Left renal pelvis (tissue), 4 donors: ENCODE data around the gene NLRC5. TPM values are rescaled to one million over a fixed set of nuclear protein-coding genes. Genes with fewer than 3 reads are reported as not detected.
A peak's percentile ranks its signal among the peaks of the same experiment; 100 is the strongest.
"Not testable (repeated sequence)": the region's sequence is repeated elsewhere in the genome, so short reads cannot be mapped to it uniquely, and the experiment has no call there.

Source experiments
- DNase-seq, 4 donors: peaks; one replicate each; pipeline ENCODE4 v3.0.0-alpha.2; 2013; ENCODE audit warnings: low read depth in 4 of 4, low spot score in 3 of 4
- polyA plus RNA-seq, 4 donors: library from polyadenylated mRNA; unstranded; fragments of 120-200 nt; gene quantifications; one replicate each; pipeline ENCODE4 v1.2.1, GENCODE V29; 2013; ENCODE audit not compliant: insufficient read length in 4 of 4

Gene NLRC5
- polyA plus RNA-seq, 4 donors: 2.3 to 3.9 (median 3.1) TPM

GRCh38 chr16:56960681-56961281 lies 28.6 kb upstream of the NLRC5 start:
- DNase-seq: no peak

DNA sequence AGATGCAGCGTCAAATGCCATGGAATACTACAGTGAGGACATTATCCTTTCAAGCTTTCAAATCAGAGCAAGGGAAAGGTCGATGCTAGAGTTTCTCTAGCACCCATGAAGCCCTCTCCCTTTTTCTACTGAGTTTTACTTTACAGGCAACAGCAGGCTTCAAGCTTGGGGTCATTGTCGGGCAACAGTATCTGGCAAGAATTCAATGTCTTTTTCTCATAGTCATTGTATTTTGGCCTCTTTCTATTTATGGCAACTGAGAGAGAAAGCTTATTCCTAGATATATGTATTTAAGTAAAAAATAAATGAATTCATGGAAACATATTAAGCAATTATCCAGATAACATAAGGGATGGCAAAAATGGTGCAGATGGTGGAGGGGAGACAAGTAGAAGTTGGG lies 28.0 kb upstream of the NLRC5 start:
- no peak for DNase-seq

GRCh38 chr16:56961851-56962281 lies 27.5 kb upstream of the NLRC5 start, which contains the start of gene CETP:
Gene CETP, plus strand, starts transcription at chr16:56961950. Its CDS starts 30 bp downstream, at chr16:56961980.
- no peak for DNase-seq

DNA sequence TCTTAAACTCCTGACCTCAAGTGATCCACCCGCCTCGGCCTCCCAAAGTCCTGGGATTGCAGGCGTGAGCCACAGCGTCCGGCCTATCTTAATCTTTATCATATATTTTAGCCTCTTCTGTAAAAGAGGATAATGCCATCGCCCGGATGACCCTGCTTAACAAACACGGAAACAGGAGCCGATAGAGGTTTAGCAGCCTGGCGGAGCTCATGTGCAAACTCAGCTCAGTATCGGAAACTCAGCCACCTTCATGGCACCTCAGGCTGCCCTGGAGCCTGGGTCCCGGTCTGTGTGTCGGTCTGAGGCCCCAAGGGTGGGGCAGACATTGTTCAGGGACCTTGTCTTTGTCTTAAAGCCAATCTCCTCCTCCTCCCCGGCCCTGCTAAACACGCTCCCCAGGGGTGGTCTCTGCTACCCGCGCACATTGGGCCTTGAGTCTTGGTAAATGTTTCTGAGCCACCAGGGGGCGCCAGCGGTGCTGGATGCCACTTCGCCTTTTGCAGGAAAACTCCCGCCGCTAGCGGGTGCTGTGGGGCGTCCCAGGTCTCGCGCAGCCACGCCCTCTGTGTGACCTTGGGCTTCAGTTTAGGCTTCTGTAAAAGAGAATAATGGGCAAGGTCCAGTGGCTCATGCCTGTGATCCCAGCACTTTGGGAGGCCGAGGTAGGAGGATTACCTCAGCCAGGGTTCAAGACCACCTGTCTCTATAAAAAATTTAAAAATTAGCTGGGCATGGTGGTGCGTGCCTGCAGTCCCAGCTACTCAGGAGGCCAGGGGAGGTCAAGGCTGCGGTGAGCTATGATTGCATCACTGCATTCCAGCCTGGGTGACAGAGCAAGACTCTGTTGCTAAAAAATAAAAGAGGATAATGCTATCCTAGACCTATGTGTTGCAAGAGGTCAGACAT lies 24.9 kb upstream of the NLRC5 start:
- DNase-seq: peak in 3 of 4 donors; percentile 26 to 55 (median 51)

DNA sequence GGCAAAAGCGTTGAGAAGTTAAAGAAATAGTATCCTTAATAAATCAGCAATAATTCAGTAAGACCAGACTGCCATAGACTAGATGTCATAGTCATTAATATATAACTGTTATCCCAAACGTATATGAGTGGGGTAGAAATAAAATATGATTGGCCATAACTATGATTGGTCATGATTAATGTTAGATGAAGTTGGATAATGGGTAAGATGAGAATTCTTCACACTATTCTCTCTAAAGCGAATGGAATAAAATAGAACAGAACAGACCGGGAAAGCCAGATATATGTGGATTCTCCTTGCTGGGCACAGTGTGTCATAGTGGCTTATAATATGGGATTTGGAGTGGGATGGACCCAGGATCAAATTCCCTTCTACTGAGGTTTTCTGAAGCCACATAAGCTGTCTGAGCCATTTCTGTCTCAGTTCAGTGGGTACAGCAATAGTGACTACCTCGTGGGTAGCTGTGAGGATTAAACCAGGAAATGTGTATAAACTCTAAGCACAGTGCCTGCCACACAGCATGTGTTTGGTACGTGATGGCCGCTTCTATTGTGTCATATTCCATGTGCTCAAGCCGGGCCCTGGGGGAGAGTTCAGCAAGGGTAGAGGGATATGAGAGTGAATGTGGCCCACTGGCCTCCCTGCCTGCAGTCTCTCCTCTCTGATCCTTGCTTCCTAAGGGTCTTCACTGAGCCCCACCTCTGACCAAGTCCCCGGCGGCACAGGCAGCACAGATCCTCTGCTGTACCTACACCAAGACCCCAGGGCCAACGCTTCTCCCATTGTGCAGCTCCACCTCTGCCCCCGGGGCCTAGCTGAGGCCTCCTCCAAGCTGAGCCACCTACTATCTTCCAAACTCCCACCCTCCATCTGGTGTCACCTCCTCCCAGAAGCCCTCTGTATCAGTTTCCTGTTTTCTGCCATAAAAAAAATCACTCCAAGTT lies 23.9 kb upstream of the NLRC5 start:
- no peak for DNase-seq

DNA sequence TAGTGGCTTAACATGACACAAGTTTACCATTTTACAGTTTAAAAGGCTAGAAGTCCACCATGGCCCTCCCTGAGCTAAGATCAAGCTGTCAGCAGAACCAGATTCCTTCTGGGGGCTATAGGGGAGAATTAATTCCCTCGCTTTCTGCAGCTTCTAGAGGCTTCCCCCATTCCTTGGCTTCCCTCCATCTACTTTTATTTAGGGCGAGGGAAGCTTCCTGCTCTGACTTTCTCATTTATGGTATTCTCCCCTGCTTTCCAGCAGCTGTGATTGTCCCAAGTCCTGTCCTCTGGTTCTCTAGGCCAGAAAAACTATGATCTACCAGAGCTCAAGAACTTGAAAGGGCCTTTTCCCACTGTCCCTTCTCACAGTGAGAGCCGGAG lies 23.3 kb upstream of the NLRC5 start:
- DNase-seq: peak in 2 of 4 donors; percentile 37 to 49

GRCh38 chr16:56967733-56968132 lies 21.6 kb upstream of the NLRC5 start:
- no peak for DNase-seq

- DNase-seq: no peak
These were observed 19.6 kb upstream of the NLRC5 start for GRCh38 chr16:56969769-56970168.

DNA sequence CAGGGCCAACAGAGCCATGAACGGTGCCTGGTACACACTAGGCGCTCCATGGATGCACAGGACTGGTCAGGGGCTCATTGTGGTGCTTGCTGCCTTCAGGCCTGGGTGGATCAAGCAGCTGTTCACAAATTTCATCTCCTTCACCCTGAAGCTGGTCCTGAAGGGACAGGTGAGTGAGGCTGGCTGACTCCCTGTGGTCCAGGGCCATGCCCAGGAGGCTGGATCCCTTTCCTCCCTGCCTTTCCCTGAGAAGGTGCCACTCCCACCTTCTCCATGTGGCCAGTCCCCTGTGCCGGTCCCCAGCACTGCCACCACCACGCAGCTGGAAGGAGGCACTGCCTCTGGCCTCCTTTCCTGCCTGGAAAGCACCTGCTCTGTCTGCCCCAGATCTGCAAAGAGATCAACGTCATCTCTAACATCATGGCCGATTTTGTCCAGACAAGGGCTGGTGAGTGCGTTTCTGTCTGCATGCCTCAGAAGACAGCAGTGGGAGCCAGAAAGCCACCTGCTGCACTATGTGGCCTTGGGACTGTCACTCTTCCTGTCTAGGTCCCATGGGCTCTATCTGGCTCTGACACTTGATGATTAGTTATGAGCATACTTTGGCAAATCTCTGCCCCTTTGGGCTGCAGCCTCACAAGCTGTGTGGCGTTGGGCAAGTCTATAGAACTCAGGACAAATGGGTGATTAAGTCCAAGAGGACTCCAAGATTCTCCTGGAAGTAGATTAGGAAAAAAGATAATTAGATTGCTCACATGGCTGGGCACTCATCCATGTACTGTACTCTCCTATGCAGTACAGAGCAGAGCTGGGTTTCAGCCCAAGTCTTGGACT lies 18.2 kb upstream of the NLRC5 start:
- DNase-seq: no peak

DNA sequence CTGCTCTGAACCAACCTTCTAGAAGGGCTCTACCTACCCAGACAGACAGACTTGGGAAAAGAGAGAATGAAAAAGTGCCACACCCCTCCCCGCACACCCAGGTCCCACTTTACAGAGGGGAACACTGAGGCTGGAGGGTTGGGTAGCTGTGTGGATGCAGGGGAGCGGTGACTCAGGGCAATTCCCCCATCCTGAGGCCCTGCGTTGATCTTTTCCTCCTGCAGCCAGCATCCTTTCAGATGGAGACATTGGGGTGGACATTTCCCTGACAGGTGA lies 17.7 kb upstream of the NLRC5 start:
- no peak for DNase-seq

DNA sequence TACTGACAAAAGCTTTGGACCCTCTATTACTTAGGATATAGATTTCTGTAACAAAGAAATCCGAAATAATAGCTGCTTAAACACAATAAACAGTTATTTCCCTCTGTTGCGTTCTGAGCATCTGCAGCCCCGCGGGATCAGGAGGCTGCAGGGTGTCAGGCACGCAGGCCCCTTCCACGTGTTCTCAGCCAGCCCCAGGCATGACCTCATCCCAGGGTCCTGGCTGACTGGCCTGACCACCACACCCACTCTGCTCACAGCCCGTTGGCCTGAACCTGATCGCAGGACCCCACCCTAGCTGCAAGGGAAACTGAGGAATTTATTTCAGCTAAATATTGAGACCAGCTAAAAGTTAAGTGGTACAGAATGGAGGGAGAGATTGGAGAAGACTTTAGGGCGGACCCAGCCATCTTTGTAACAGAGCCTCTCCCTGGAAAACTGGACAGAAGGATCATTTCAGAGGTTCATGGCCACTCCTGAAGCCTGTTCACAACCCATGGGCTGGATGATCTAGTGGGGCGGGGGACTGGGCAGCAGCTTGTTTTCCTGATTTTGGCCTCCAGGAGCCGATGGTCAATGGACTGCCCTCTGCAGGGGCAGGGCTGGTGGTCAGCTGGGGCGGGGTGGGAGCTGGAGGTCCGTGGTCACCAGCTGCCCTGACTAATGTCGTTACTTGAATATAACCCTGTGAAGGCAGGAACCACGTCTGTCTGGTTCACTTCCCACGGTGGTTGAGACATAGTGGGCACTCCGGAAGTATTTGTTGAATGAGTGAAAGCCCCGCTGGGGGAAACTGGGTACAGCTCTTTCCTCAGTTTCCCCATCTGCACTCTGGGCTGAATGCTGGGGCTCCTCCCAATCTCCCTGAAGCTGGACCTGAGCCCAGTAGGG lies 16.7 kb upstream of the NLRC5 start:
- DNase-seq: no peak

GRCh38 chr16:56973294-56973689 lies 16.1 kb upstream of the NLRC5 start:
- no peak for DNase-seq

DNA sequence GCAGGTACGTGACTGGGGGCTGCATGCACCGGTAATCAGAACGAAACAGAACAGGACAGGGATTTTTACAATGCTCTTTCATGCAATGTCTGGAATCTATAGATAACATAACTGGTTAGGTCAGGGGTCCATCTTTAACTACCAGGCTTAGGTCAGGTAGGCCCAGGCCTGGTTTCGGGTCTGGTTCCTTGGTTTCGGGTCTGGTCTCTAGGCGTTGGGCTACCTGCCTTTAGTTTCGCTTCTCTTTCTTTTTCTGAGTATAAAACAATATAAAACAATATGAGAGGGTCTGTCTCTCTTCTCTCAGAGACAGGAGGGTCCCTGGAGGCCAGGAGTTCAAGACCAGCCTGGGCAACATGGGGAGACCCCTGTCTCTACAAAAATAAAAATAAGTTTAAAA lies 15.5 kb upstream of the NLRC5 start:
- DNase-seq: not testable (repeated sequence)

GRCh38 chr16:56974549-56975300 lies 14.6 kb upstream of the NLRC5 start:
- DNase-seq: no peak

DNA sequence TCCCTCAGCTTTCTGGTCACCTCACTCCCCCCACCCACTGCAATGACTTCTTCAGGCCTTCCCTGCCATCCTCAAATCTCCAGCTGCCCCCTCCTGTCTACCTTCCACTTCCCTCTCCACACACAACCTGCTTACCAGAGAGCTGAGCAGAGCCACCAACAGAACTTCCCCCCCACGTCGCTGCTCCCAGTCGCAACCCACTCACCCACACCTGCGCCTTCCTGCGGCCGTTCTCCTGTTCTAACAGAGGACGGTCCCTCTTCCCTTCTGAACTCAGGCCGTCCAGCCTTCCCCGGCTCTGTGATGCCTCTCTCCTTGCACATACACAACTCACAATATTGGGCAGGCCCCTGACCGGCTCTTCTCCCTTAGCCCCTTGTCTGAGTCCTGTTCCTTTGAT lies 13.6 kb upstream of the NLRC5 start:
- no peak for DNase-seq

DNA sequence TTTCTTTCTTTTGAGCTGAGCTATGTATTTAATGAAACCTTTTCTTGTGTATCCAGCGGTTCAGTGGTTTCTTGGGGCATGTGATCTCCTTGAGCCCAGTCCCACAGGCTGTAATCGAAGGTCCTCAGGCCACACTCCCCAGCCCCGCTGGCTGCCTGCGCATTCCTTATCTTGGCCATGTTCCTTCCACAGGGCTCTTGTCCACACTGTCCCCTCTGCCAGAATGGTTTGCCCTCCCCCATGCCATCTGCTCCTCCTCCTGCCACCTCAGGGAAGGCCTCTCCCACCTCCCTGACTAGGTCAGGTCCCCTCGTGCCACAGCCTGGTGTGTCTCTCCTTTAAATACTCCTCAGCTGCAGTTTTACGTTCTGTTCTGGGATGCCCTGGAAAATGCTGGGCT lies 12.1 kb upstream of the NLRC5 start:
- no peak for DNase-seq

GRCh38 chr16:56977823-56978430 lies 11.4 kb upstream of the NLRC5 start:
- no peak for DNase-seq

DNA sequence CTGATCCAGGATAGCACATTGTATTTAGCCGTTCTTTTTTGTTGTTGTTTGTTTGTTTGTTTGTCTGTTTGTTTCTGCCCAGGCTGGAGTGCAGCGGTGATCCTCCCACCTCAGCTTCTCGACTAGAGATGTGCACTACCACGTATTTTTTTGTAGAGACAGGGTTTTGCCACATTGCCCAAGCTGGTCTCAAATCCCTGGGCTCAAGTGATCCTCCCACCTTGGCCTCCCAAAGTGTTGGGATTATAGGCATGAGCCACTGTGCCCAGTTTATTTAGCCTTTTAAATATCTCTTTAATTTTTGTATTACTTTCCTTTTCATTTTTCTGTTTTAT lies 9.2 kb upstream of the NLRC5 start:
- DNase-seq: no peak
